Measurements from ENCODE around the gene DNAJC28.
A peak's percentile ranks its signal among the peaks of the same experiment; 100 is the strongest.
"Not testable (repeated sequence)": the region's sequence is repeated elsewhere in the genome, so short reads cannot be mapped to it uniquely, and the experiment has no call there.

Gene DNAJC28

GRCh38 chr21:33480481-33481103 lies 10.9 kb downstream of the DNAJC28 start:
- DNase-seq (ENCODE audit: low read depth): no peak

- peak; percentile 93 for DNase-seq (ENCODE audit: low read depth)
Observed at GRCh38 chr21:33479679-33480480, 11.6 kb downstream of the DNAJC28 start, which contains the start of gene TMEM50B. TSS of gene TMEM50B (minus strand) at chr21:33479974. CDS start at chr21:33468885, 11,089 bp downstream.

DNA sequence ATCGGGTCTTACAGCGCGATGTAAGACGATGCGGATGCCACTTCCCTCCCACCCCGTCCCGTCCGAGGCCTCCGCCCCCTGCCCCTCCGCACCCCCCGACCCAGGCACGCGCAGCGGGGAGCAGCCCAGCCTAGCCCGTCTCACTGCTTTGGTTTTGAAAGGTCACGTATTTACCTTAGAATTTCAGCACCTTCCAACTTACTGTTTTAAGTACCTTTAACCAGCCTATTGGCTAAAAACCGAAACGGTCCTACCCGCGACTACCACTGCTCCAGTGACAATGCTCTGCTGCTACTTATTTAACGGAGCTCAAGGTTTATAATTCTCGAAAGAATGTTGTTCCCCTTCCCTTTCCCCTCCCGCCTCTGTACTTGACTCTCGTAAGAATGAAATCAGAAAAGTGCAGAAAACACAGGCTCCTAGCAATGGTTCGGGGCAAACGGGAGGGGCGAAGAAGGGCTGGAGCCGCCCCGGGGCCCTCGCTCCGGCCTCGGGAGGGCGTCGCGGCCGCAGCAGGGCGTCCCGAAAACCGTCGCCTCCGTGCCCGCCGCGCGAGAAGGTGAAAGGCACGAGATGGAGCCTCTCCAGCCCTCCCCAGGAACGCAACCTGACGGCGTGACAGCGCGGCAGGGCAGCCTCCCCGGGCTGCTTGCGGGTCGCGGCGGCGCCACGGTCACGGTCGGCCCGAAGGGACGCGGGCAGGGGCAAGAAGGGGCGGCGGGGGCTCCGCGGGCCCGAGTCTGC lies 12.4 kb downstream of the DNAJC28 start:
- DNase-seq (ENCODE audit: low read depth): peak; percentile 7

- DNase-seq (ENCODE audit: low read depth): no peak
Observed at GRCh38 chr21:33478182-33478581, 13.3 kb downstream of the DNAJC28 start.

GRCh38 chr21:33477066-33477465 lies 14.4 kb downstream of the DNAJC28 start:
- DNase-seq (ENCODE audit: low read depth): no peak

DNA sequence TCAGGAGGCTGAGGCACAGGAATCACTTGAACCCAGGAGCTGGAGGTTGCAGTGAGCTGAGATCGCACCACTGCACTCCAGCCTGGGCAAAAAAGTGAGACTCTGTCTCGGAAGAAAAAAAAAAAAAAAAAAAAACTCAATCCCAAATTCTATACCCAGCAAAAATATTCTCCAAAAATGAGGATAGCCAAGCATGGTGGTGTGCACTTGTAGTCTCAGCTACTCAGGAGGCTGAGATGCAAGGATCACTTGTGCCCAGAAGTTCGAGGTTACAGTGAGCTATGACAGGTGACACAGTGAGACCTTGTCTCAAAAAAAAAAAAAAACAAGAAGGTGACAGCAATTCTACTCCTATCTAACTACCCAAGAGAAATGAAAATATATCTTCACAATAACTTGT lies 18.2 kb downstream of the DNAJC28 start:
- DNase-seq (ENCODE audit: low read depth): no peak

DNA sequence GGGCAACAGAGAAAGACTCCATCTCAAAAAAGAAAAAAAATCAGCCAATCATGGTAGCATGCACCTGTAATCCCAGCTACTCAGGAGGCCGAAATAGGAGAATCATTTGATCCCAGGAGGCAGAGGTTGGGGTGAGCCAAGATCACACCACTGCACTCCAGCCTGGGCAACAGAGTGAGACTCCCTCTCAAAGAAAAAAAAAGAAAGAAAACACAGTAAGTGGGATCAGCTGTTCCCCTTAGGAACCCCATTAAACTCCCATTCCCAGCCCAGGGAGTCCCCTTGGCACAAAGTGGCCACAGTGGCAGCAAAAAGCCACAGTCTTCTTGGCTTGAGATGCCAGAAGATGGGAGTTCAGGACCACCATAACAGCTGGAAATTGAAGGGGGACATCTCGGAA lies 20.8 kb downstream of the DNAJC28 start:
- DNase-seq (ENCODE audit: low read depth): no peak

- not testable (repeated sequence) for DNase-seq (ENCODE audit: low read depth)
Observed at GRCh38 chr21:33469183-33469582, 22.3 kb downstream of the DNAJC28 start.

DNA sequence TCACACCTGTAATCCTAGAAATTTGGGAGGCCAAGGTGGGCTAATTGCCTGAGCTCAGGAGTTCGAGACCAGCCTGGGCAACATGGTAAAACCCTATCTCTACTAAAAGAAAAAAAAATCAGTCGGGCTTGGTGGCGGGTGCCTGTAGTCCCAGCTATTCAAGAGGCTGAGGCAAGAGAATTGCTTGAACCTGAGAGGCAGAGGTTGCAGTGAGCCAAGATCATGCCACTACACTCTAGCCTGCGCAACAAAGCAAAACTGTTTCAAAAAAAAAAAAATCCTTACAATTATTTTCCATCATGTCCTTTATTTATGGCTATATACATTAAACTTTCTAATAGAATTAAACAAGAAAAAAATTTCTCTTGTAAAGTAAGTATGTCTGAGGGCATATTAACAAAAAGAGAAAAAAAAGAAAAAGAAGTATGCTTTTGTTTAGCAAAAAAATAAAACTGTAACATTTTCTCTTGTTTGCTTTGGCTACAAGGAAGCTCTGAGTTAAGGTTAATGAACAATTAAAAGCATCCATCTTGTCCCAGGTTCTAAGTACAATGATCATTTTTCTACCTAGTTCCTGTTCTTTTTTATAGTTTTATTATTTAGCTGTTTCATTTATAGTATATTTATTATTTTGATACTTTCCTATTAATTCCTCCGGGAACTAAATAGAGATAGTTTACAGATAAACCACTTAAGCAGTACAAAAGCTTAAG lies 29.8 kb downstream of the DNAJC28 start:
- no peak for DNase-seq (ENCODE audit: low read depth)

GRCh38 chr21:33458861-33459260 lies 32.7 kb downstream of the DNAJC28 start:
- no peak for DNase-seq (ENCODE audit: low read depth)

- DNase-seq (ENCODE audit: low read depth): no peak
Observed at GRCh38 chr21:33455686-33456446, 35.6 kb downstream of the DNAJC28 start.

GRCh38 chr21:33452362-33452761 lies 39.2 kb downstream of the DNAJC28 start:
- no peak for DNase-seq (ENCODE audit: low read depth)

DNA sequence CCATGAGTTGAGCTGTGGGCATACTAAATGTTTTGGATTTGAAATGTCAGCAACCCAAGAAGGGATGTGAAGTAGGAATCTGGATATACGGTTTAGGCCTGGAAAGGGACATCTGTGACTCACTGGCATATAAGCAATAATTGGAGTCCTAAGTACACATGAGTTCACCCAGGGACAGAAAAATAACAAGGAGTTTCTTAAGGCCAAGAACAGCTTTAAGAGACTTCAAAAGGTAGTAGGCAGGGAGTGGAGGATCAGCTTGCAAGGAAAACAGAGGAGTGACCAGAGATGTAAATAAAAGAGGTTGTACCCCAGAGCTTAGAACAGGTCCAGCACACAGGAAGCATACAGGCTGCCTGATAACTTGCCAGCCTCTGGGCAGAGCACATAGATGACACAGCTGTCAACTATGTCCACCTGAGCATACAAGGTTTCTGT lies 39.9 kb downstream of the DNAJC28 start:
- DNase-seq (ENCODE audit: low read depth): no peak

DNA sequence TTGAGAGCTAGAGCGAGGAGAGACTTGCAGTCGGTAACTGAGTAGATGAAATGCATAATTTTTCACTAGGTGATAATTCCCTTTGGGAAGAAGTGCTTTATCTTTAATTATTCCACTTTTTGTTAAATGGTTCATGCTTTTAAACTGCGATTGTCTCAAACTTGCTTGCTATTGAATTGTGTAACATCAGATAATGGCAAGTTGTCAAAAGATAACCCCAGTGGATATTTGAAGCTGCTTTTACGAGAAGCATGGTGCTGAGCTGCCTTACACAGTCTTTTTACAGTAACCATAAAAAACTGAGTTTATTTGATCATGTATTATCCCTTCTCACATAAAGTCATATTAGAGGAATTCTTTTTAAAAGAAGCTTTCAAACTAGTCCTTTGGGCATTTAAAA lies 41.9 kb downstream of the DNAJC28 start:
- no peak for DNase-seq (ENCODE audit: low read depth)

DNA sequence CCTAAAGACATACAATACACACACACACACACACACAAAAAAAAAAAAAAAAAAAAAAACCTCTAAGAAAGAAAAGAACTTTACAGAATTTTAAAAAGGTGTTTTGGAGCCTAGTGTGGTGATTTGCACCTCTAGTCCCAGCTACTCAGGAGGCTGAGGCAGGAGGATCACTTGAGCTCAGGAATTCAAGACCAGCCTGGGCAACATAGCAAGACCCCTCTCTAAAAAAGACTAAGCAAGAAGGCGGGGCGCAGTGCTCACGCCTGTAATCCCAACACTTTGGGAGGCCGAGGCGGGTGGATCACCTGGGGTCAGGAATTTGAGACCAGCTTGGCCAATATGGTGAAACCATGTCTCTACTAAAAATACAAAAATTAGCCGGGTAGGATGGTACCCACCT lies 44.9 kb downstream of the DNAJC28 start:
- not testable (repeated sequence) for DNase-seq (ENCODE audit: low read depth)

- no peak for DNase-seq (ENCODE audit: low read depth)
Observed at GRCh38 chr21:33444499-33444898, 47.0 kb downstream of the DNAJC28 start.

GRCh38 chr21:33443194-33443593 lies 48.3 kb downstream of the DNAJC28 start:
- no peak for DNase-seq (ENCODE audit: low read depth)

- DNase-seq (ENCODE audit: low read depth): no peak
Observed at GRCh38 chr21:33441489-33442477, 49.7 kb downstream of the DNAJC28 start.

Measured in stimulated activated CD4-positive, alpha-beta T cell treated with anti-CD3 and anti-CD28 coated beads, Interleukin-2, amount 100 ng/mL, for 4 hours (primary cell).